NCI-H82 (cell line): ENCODE results near the gene GPR180.
A peak's percentile ranks its signal among the peaks of the same experiment; 100 is the strongest.
"Not testable (repeated sequence)": the region's sequence is repeated elsewhere in the genome, so short reads cannot be mapped to it uniquely, and the experiment has no call there.

Source experiments
- DNase-seq: peaks from one replicate; lab custom pipeline; 2025; lab: John Stamatoyannopoulos, UW

Gene GPR180

DNA sequence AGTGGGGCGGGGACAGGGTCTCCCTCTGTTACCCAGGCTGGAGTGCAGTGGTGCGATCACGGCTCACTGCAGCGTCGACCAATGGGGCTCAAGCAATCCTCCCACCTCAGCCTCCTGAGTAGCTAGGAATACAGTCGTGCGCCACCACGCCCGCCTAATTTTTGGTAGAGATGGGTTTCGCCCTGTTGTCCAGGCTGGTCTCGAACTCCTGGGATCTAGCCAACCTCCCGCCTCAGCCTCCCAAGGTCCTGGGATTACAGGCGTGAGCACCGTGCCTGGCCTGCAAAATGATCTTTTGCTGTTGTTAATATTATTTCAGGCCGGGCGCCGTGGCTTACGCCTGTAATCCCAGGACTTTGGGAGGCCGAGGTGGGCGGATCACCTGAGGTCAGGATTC lies 5.1 kb upstream of the GPR180 start:
- no peak for DNase-seq

DNA sequence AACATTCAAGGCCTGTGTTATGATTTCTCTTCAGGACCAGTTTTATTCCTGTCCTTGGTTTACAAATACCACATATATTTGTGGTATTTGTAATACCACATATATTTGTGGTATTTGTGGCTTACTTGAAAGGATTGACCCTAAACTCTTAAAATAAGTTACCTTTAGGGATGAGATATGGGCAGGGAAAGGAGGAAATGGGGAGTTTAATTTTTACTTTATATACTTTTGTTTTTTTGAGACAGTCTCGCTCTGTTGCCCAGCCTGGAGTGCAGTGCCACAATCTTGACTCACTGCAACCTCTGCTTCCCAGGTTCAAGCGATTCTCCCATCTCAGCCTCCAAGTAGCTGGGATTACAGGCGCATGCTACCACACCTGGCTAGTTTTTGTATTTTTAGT lies 3.4 kb upstream of the GPR180 start:
- no peak for DNase-seq

DNA sequence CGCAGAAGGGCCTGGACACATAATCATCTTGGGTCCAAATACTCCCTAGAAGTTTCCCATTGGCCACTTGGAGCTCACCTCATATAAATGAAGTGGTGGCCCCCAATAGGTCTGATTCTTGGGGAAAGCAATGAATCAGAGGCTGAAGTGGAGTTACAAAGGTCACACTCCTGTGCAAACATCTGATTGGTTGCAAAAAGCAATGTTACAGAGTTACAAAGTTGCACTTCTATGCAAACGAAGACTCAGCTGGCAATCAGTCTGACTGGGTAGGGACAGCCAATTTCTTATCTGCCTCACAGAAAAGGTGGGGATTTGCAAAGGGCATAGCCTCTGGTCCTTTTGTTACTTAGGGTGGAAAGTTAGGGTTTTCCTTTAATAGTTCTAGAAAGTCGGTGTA lies 1.8 kb upstream of the GPR180 start:
- DNase-seq = no peak

DNA sequence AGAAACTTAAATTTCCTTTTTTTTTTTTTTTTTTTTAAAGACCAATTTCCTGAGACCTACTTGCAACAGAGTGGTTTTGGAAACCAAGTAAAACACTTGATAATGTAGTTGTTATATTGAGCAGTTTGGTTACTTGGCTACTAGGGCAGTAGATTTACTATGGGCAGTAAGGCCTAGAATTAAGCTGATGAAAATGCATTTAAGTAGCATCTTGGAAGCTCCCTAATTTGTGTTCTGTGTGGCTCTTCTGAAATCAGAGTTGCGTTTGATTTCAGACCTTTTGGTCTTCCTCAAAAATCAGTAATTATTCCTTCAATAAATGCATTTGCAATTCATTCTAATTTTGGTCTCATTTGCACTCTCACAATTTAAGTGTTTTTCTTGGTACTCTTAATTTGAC lies 810 bp downstream of the GPR180 start:
- peak; percentile 69 for DNase-seq

DNA sequence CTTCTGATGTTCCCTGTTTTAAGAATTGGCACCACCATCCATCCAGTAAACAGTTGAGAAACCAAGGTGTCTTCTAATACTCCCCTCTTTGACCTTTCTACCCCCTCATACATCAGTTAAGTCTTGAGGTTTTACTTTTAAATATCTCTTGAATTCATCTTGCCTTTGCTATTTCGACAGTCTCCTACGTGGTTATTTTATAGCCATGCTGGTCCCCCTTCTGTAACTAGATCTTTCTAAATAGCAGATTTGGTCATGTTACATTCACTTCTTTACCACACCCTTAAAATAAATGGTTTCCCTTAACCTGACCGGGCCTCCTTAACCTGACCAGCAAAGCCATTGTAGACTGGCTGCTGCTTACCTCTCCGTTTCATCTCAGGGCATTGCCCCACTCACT lies 5.4 kb downstream of the GPR180 start:
- no peak for DNase-seq

DNA sequence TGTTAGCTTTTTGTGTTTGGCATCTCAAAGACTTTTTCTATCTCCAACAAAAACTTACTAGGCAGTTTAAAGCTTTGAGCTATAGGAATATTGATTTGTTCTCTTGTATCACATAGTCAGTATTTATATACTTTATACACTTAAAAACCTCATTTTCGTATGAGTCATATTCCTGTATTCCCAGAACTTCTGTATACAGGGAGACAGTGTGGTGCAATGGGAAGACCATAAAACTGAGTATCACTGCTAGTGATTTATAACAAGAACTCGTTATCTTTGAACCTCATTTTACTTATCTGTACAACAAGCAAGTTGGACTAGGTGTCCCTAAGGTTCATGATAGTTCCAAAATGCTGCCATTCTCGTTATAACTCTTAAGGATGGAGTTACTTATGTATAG lies 6.3 kb downstream of the GPR180 start:
- DNase-seq = no peak

DNA sequence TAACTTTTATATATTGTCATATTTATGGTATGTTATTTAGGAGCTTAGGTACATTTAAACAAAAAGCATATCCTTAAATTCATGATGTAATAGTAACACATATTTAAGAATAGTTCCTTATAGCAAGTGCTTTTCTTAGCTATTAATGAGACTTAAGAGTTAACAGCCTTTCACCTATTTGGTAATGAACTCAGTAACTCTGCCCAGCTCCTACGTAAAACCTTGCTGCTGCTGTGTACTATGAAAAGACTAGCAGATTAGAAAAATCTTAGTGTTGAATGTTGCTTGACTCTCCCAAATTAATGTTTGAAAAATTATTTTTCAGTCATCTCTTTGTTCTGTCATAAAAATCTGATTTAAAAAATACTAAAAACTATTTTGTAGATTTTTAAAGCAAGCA lies 6.9 kb downstream of the GPR180 start:
- DNase-seq = peak; percentile 58

DNA sequence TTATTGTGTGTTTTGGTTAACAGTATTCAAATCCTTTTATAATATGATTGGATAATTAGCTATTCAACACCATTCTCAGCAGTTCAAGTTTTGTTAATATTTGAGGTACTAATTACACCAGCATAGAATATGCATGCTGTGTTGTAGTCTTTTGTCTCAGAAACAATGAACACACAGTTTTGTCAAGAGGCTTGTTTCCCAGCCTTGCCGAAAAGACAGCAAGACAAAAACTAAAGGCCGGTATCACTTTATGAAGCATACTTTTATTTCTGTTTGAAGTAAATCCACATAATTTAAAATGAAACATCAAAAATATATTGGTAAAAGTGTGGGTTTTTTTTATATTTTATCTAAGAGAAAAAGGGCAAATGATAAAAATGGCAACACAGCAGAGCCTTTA lies 7.5 kb downstream of the GPR180 start:
- DNase-seq = no peak

DNA sequence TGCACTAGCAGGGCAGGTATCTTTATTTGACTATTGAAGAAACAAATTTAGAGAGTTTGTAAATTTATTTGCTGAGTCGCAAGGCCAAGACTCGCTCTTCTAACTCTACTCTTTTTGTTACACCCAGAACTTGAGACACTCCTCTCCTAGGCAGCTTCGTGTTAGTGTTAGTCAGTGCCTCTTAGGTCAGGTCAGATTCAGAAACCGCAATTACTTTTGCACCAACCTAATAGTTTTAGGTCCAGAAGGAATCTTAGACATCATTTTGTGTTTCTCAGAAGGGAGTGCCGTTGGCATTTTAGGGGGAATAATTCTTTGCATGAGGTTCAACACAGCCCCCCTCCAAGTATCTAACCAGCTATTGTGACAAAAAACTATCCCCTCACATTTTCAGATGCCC lies 8.8 kb downstream of the GPR180 start:
- DNase-seq = no peak

DNA sequence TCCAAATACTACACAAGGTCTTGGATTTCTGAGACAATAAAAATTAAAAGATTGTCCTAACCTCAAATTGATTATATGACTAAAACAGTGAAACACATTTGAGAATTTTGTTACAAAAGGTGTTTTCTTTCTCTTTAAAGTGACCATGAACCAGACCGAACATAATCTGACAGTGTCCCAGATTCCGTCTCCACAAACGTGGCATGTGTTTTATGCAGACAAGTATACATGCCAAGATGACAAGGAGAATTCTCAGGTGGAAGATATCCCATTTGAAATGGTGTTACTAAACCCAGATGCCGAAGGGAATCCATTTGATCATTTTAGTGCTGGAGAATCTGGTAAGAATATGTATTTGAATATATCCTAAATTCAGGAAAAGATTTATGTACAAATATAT lies 10.4 kb downstream of the GPR180 start:
- peak; percentile 80 for DNase-seq

DNA sequence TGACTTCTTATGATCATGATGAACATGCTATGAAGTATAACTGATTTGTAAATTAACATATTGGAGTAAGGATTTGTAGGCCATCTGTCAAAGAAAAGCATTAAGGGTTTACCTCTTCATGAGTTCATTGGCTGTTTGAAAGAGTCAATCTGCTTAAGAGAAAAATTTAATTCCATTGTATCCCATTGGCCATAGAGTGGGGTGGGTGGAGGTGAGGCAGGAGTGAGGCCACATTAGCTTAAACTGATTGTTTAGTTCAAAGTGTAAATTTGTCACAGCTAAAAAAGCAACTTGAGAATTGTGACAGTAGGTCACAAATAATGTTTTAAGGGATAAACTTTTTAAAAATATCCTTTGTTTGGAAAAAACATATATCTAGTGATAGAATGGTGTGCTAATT lies 11.4 kb downstream of the GPR180 start:
- peak; percentile 99 for DNase-seq

DNA sequence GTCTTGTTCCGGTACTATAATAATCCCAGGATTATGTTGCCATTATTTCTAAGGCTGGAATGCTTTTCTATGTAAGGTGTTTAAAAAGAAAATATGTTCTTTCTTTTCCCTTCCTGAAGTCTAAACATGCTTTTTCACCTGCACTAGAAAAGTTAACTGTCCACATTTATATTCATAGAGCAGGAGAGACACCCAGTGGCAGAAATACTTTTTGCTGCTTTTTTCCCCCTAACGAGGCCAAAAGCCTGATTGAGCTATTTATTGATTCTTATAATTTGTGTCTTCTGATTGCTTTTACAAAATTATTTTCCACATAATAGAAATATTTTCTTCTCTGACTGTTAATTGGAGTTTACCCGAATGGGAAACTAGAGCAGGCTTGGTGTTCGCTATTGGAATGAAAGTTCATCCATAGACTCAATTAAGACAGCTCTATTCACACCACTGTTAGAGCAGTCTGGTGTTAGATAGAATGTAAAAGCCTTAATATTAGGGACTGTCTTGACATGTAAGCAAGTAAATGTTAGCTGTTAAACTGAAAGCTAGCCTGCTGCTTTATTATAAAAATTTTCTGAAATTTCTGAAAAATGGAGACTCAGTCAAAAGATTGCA lies 15.8 kb downstream of the GPR180 start:
- peak; percentile 80 for DNase-seq

DNA sequence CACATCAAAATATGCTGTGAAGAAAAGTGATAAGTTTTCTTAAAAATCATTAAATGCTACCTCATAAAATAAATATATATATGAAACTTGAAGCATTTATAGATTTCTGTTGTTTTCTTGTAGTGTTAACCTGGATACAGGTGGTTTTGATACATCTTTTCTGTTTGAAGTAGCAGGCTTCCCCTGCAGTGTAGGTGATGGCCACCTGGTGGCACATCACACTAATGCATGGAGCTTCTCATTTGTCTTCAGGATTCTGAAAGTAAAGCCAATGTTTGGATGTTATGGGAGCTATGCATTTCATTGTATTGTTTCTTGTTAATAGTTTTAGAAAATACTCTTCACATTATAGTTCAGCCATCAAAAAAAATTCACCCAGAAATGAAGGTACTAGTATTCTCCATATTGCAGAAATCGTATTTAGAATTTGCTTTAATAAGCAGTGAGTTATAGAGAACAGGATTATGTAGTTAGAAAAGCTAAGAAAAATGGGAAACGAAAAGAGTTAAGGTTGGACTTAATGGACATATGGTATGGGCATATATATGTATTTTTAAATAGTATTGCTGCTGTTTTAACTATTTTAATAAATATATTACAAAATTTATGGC lies 18.7 kb downstream of the GPR180 start:
- DNase-seq = peak; percentile 81

DNA sequence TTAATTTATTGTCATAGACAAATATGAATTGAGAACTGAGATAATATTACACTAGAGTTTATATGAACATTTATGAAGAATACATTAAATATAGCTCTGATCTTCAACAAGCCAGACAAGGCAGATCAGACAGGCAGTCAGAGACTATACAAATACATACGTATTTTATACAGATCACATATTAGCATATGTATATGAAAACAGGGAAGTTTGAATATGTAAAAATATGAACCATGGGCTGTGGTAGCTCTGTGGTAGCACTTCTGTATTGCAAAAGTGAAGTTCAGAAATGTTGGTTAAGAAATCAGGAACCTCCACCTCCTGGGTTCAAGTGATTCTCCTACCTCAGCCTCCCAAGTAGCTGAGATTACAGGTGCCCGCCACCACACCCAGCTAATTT lies 20.7 kb downstream of the GPR180 start:
- no peak for DNase-seq

DNA sequence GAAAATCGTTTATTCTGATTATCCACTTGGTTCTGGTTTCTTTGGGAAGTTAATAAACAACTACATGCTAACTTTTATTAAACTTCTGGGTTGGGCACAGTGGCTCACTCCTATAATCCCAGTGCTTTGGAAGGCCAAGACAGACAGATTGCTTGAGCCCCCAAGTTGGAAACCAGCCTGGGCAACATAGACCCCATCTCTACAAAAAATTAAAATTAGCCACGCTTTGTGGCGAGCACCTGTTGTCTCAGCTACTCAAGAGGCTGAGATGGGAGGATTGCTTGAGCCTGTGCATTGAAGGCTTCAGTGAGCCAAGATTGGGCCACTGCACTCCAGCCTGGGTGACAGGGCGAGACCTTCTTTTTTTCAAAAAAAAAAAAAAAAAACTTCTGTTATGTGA lies 21.7 kb downstream of the GPR180 start:
- no peak for DNase-seq

DNA sequence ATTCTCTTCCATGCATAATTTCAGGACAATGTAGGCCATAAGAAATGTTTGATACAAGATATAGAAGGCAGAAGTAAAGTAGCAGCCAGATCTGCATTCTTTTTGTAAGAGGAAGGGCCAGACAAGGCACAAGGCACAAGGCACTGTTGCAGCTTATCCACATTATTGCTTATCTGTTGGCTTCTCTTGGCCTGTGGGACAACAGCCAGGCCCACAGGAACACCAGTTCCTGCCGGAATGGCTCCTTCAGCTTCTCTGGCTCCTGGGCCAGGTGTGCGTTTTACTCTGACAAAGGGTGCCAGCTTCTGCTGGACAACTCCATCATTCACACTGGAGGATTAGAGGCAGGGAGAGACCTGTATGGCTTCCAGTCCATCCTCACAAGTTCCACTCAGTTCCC lies 29.2 kb downstream of the GPR180 start:
- no peak for DNase-seq

DNA sequence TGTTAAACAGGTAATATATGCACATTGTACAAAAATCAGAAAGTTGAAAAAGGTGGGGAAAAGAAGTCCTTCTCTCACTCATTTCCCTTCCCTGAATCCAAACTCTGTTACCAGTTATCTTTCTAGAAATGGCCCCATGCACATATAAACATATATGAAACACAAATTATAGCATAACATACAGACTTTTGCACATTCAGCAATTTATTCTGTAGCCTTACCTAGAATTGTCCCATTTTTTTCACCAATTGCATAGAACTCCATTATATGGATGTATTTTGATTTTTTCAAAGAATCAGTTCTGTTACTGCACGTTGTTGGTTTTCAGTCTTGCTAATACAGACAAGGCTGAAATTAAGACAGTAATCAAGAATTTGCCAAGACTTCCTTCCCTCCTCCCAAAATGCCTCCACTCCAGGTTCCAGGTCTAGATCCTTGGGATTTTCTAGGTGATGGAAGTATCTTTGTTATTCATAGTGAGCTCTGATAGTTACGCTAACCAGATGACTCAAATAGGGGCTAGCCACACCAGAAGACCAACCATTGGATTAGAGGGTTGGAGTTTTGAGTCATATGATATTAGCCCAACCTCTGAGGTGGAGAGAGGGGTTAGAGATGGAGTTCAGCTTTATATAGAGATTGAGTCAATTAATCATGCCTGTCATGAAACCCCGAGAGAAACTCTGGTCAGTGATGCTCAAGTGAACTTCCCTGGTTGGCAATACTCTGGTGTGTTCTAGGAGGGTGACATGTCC lies 30.7 kb downstream of the GPR180 start:
- DNase-seq = no peak

DNA sequence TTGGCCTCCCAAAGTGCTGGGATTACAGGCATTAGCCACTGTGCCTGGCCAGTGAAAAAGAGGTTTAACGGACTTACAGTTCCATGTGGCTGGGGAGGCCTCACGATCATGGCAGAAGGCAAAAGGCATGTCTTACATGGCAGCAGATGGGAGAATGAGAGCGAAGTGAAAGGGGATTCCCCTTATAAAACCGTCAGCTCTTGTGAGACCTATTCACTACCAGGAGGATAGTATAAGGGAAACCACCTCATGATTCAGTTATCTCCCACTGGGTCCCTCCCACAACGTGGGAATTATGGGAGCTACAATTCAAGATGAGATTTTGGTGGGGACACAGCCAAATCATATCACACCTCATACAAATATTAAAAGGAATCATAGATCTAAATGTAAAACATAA lies 34.4 kb downstream of the GPR180 start:
- DNase-seq = peak; percentile 66

DNA sequence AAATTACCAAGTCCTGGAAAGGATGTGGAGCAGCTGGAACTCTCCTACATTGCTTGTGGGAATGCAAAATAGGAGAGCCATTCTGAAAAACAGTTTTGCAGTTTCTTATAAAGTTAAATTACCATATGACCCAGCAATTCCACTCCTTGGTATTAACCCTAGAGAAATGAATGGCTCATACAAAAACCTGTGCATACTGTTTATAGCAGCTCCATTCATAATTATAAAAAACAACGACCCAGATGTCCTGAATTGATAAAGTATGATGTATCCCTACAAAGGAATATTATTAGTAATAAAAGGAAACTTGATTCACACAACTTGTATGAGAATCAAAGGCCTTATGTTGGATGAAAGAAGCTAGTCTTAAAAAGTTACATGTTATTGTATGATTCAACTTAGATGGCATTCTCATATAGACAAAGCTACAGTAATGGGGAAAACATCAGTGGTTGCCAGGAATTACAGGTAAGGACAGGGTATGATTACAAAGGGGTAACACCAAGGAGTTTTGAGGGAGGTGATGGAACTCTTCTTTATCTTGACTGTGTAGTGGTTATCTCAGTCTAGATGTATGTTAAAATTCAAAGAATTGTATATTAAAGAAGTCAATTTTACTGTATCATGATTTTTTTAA lies 35.4 kb downstream of the GPR180 start:
- no peak for DNase-seq

DNA sequence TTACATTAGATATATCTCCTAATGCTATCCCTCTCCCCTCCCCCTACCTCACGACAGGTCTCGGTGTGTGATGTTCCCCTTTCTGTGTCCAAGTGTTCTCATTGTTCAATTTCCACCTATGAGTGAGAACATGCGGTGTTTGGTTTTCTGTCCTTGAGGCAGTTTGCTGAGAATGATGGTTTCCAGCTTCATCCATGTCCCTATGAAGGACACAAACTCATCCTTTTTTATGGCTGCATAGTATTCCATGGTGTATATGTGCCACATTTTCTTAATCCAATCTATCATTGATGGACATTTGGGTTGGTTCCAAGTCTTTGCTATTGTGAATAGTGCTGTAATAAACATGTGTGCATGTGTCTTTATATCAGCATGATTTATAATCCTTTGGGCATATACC lies 36.0 kb downstream of the GPR180 start:
- not testable (repeated sequence) for DNase-seq

DNA sequence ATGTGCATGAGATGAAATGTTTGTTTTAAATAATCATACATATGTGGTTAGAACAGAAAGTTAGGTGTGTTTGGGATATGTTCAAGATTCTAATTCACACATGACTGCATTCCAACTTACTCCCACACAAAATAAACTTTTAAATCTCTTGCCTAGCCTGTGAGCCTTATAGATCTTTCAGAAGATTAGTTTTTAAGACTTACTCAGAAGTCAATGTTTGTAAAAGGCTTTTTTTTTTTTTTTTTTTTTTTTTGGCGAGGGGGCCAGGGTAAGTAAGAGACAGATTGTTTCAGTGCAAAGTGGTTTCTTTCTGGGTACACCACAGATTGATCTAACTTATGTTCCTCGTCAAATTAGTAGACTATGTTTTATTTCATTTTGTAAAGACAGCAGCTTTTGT lies 39.1 kb downstream of the GPR180 start:
- DNase-seq = no peak

DNA sequence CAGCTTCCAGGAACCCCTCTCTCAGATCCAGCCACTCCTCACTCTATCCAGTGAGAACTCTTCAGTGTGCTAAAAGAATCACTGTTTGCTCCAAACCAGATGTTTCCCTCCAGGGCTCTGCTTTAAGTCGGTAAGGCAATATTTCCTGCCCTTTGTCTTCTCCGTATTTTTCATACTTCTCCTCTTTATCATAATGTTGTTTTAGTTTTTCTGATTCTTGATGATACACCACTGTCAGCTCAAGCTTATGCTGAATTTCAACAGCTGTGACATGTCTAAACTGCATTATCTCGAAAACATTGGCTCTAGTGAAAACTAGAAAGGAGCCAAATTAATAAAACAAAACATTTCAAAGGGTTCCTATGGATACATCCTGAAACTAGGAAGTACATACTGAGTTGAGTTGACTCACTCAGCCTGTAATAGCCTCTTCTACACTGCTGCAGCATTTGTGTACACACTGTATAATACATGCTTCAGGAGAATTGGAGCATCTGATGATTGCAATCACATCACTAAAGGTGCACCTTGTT lies 39.8 kb downstream of the GPR180 start:
- no peak for DNase-seq

DNA sequence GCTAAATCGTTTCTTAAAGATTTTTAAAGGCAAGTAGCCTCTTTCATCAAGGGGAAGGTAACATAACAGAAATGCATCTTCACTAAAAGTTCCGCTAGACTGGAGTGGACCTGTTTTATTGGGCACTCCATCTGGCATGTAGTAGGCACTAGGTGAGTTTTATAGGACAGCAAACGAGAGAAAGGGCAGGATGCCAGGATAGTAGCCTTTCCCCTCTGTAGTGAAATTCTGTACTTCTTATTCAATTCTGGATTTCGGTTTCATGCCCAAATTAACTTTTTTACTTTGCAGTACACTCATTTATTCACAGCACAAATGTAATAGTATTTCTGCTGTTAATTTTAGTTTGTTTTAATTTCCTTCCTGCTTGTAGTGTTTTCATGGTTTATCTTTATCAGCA lies 45.2 kb downstream of the GPR180 start:
- no peak for DNase-seq
